Mesendoderm (in vitro differentiated cells): Measurements from ENCODE around the gene TRIM58.

Experiments
- DNase-seq: peaks from one replicate; pipeline ENCODE4 v3.0.0; 2013
- H2AK5ac ChIP-seq: 2 replicates; pipeline ENCODE4 v1.6.1; 2013; ENCODE audit warnings: low read length, inconsistent platforms
- H2BK120ac ChIP-seq: 2 replicates; pipeline ENCODE4 v1.6.1; 2013; ENCODE audit warnings: low read depth, mild to moderate bottlenecking, low read length, moderate library complexity, mixed read lengths
- H2BK15ac ChIP-seq: replicated peaks from 2 replicates; pipeline ENCODE4 v1.6.1; 2013; ENCODE audit warnings: low read depth, mild to moderate bottlenecking, moderate library complexity
- H2BK5ac ChIP-seq: 2 replicates; pipeline ENCODE4 v1.6.1; 2013; ENCODE audit warnings: low read length, inconsistent platforms
- H3K18ac ChIP-seq: 2 replicates; pipeline ENCODE4 v1.6.1; 2013; ENCODE audit warnings: mild to moderate bottlenecking, low read length, mixed read lengths
- H3K23ac ChIP-seq: one replicate; pipeline ENCODE4 v1.6.1; 2013; ENCODE audit warnings: low read length
- H3K27ac ChIP-seq: 2 replicates; pipeline ENCODE4 v1.5.1; 2013; ENCODE audit warnings: low read depth, mild to moderate bottlenecking, inconsistent platforms, low read length, moderate library complexity
- H3K27me3 ChIP-seq: 2 replicates; pipeline ENCODE4 v1.6.1; 2013; ENCODE audit warnings: low read length, control low read depth, mild to moderate bottlenecking, inconsistent platforms; ENCODE audit not compliant: insufficient read depth, poor library complexity
- H3K36me3 ChIP-seq: 2 replicates; pipeline ENCODE4 v1.6.1; 2013; ENCODE audit warnings: low read length, inconsistent platforms; ENCODE audit not compliant: control insufficient read depth, insufficient read depth
- H3K4ac ChIP-seq: one replicate; pipeline ENCODE4 v1.6.1; 2013; ENCODE audit warnings: low read depth, mild to moderate bottlenecking, low read length, moderate library complexity
- H3K4me1 ChIP-seq: 2 replicates; pipeline ENCODE4 v1.6.1; 2013; ENCODE audit warnings: low read depth, low read length, inconsistent platforms; ENCODE audit not compliant: control insufficient read depth
- H3K4me2 ChIP-seq: 2 replicates; pipeline ENCODE4 v1.6.1; 2013; ENCODE audit warnings: low read length
- H3K4me3 ChIP-seq: 2 replicates; pipeline ENCODE4 v1.5.1; 2013; ENCODE audit warnings: mild to moderate bottlenecking, low read length
- H3K56ac ChIP-seq: one replicate; pipeline ENCODE4 v1.6.1; 2013; ENCODE audit warnings: low read length
- H3K79me1 ChIP-seq: 2 replicates; pipeline ENCODE4 v1.6.1; 2013; ENCODE audit warnings: low read length, inconsistent platforms
- H3K79me2 ChIP-seq: 2 replicates; pipeline ENCODE4 v1.6.1; 2013; ENCODE audit warnings: mild to moderate bottlenecking, low read length; ENCODE audit not compliant: control insufficient read depth, insufficient read depth
- H3K9ac ChIP-seq: 2 replicates; pipeline ENCODE4 v1.6.1; 2013; ENCODE audit warnings: low read length, inconsistent platforms
- H4K5ac ChIP-seq: one replicate; pipeline ENCODE4 v1.6.1; 2013; ENCODE audit warnings: low read length
- H4K8ac ChIP-seq: one replicate; pipeline ENCODE4 v1.6.1; 2013; ENCODE audit warnings: low read depth, mild to moderate bottlenecking, control low read depth, low read length, moderate library complexity
- WGBS: extraction: QIAGEN DNeasy Blood & Tissue Kit; methylation state at CpG from one replicate; pipeline ENCODE4 v1.1.7; 2013; ENCODE audit warnings: low lambda C conversion rate, missing lambda C conversion rate; ENCODE audit not compliant: insufficient coverage; ENCODE audit errors: extremely low coverage; 5-methylcytosine and 5-hydroxymethylcytosine counted together

TRIM58 gene

DNA sequence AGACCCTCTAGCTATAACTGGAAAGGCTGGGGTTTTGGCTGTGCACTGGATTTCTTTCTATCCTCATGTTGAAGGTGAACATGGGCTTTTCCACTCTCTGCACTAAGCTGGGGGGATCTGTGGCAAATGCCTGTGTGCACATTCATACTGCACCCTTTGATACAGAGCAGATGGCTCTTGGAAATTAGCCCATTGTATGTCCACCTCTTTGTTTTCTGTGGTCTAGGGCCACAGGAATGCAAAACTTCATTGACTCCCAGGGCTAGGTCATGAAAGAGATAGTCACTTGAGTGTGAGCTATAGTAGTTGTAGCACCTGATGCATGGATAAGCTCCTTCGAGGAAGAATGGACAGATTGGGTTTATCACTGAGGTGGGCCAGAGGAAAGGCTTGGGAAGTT is 27.3 kb upstream of the TRIM58 start:
- Histone ChIP-seq H3K27ac (no peak overlapping the region), H3K23ac (no peak overlapping the region), H4K5ac (no peak overlapping the region), H2BK120ac (no peak overlapping the region), H3K18ac (no peak overlapping the region), H3K4me1 (no peaks in the 10 kb centered on the region), H3K79me2 (no peaks in the 10 kb centered on the region), H2BK15ac (no peak overlapping the region), H3K27me3 (no peaks in the 10 kb centered on the region), H3K9ac (no peak overlapping the region), H2AK5ac (no peak overlapping the region), H3K4me3 (no peak overlapping the region), H3K4ac (no peak overlapping the region), H3K4me2 (no peak overlapping the region), H2BK5ac (no peak overlapping the region), H3K56ac (no peak overlapping the region), H4K8ac (no peak overlapping the region), H3K36me3 (no peaks in the 10 kb centered on the region), H3K79me1 (no peaks in the 10 kb centered on the region)
- no peak for DNase-seq
- no CpG with 5 or more reads among the region's 1 CpG for WGBS

DNA sequence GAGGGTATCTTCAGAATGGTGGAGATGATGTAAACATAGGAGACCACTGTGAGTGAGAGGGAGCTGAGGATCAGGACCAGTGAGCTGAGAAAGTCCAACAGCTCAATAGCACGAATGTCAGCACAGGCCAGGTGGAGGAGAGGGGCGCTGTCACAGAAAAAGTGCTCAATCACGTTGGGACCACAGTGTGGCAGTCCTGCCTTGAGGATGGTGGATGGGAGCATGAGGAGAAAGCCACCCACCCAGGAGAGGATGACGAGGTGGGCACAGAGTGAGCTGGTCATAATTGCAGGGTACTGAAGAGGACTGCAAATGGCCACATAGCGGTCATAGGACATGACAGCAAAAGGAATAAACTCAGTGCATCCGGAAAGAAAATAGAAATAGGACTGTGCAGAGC is 23.4 kb upstream of the TRIM58 start:
- Histone ChIP-seq H3K4me3 (no peak overlapping the region), H3K56ac (no peak overlapping the region), H3K9ac (no peak overlapping the region), H3K23ac (no peak overlapping the region), H3K36me3 (no peaks in the 10 kb centered on the region), H3K4me1 (no peaks in the 10 kb centered on the region), H4K8ac (no peak overlapping the region), H3K18ac (no peak overlapping the region), H3K27ac (no peak overlapping the region), H2AK5ac (no peak overlapping the region), H2BK15ac (no peak overlapping the region), H3K79me2 (no peaks in the 10 kb centered on the region), H3K4me2 (no peak overlapping the region), H3K4ac (no peak overlapping the region), H2BK5ac (no peak overlapping the region), H2BK120ac (no peak overlapping the region), H4K5ac (no peak overlapping the region), H3K79me1 (no peaks in the 10 kb centered on the region), H3K27me3 (no peaks in the 10 kb centered on the region)
- peak; percentile 52 for DNase-seq
- WGBS: no CpG with 5 or more reads among the region's 6 CpGs

DNA sequence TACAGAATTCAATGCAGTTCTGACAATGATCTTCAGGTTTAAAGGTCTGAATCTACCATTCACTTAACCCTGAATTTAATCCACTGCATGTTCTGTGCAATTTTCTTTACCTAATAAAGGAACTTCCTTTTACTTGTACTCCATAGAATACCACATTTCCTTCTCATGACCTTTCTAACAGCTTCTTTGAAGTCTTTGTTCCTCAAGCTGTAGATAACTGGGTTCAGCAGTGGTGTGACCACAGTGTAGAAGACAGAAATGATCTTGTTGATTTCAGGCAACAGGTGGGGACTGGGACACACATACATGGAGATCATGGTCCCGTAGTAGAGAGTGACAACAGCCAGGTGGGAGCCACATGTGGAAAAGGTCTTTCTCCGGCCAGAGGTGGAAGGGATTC is 16.2 kb upstream of the TRIM58 start:
- Histone ChIP-seq H3K23ac (no peak overlapping the region), H3K4ac (no peak overlapping the region), H3K56ac (no peak overlapping the region), H2BK15ac (no peak overlapping the region), H3K4me1 (peaks cover 5% of the 10 kb centered on the region), H2BK120ac (no peak overlapping the region), H3K79me2 (no peaks in the 10 kb centered on the region), H4K5ac (no peak overlapping the region), H3K18ac (no peak overlapping the region), H3K36me3 (no peaks in the 10 kb centered on the region), H3K27me3 (no peaks in the 10 kb centered on the region), H2AK5ac (no peak overlapping the region), H2BK5ac (no peak overlapping the region), H3K4me3 (no peak overlapping the region), H3K4me2 (no peak overlapping the region), H3K9ac (no peak overlapping the region), H4K8ac (no peak overlapping the region), H3K79me1 (no peaks in the 10 kb centered on the region), H3K27ac (no peak overlapping the region)
- DNase-seq: no peak
- WGBS: no CpG with 5 or more reads among the region's 2 CpGs

DNA sequence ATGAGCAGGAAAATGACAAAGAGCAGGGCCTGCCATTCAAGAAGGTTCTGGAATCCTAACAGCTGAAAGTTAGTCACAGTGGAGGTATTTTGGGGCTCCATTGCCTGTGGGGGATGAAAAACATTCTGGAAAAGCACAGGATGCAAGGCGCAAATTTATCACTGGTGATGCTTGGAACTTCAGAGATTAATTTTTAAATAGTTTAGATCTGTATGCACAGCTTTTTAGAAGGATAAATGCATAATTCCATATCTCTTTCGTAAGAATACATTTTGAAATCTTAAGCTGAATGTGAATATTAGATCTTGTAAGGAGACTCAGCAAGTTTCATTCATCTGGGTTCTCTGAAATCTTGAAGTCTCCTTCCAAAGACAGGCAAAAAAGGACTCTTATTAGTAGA is 15.2 kb upstream of the TRIM58 start, which contains the start of gene OR11L1:
Gene OR11L1, minus strand, starts transcription at position 101 of the 400 bp plus-strand sequence. Its CDS starts 0 bp downstream, at position 101.
- Histone ChIP-seq H3K23ac (no peak within 1 kb of the TSS), H4K8ac (no peak within 1 kb of the TSS), H2BK15ac (no peak within 1 kb of the TSS), H3K4me2 (no peak within 1 kb of the TSS), H3K79me1 (no peaks in the 10 kb centered on the region), H2BK5ac (no peak within 1 kb of the TSS), H3K56ac (no peak within 1 kb of the TSS), H3K79me2 (no peaks in the 10 kb centered on the region), H4K5ac (no peak within 1 kb of the TSS), H2BK120ac (no peak within 1 kb of the TSS), H2AK5ac (no peak within 1 kb of the TSS), H3K9ac (no peak within 1 kb of the TSS), H3K4me3 (no peak within 1 kb of the TSS), H3K4ac (no peak within 1 kb of the TSS), H3K36me3 (no peaks in the 10 kb centered on the region), H3K4me1 (peaks cover 5% of the 10 kb centered on the region), H3K18ac (no peak within 1 kb of the TSS), H3K27ac (no peak within 1 kb of the TSS), H3K27me3 (no peaks in the 10 kb centered on the region)
- DNase-seq: no peak
- WGBS: no CpG with 5 or more reads among the region's 2 CpGs

DNA sequence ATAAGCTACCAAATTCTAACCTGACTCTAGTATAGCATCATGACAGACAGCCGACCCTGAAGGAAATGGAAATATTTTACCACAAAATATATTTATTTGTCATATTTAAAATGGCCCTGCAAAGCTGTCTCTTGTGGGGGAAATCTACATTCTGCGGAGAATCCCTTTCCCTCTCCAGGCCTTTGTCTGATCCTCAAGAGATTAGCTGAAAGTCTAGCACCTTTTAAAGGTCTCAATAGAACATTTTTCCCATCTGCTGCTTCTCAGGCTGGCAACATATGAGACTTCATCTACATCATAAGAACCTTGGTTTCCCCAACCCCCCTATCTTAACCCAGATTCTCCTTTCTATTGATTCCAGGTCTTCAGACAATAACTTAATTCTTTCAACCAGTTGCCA is 13.6 kb upstream of the TRIM58 start:
- Histone ChIP-seq H3K79me2 (no peaks in the 10 kb centered on the region), H3K23ac (no peak overlapping the region), H4K5ac (no peak overlapping the region), H2AK5ac (no peak overlapping the region), H3K4me1 (peaks cover 5% of the 10 kb centered on the region), H2BK120ac (no peak overlapping the region), H3K4ac (no peak overlapping the region), H4K8ac (no peak overlapping the region), H3K9ac (no peak overlapping the region), H3K27ac (no peak overlapping the region), H3K36me3 (no peaks in the 10 kb centered on the region), H3K56ac (no peak overlapping the region), H3K18ac (no peak overlapping the region), H3K4me2 (no peak overlapping the region), H3K4me3 (no peak overlapping the region), H3K27me3 (no peaks in the 10 kb centered on the region), H2BK5ac (no peak overlapping the region), H2BK15ac (no peak overlapping the region), H3K79me1 (no peaks in the 10 kb centered on the region)
- peak; percentile 55 for DNase-seq
- no CpG with 5 or more reads among the region's 2 CpGs for WGBS

DNA sequence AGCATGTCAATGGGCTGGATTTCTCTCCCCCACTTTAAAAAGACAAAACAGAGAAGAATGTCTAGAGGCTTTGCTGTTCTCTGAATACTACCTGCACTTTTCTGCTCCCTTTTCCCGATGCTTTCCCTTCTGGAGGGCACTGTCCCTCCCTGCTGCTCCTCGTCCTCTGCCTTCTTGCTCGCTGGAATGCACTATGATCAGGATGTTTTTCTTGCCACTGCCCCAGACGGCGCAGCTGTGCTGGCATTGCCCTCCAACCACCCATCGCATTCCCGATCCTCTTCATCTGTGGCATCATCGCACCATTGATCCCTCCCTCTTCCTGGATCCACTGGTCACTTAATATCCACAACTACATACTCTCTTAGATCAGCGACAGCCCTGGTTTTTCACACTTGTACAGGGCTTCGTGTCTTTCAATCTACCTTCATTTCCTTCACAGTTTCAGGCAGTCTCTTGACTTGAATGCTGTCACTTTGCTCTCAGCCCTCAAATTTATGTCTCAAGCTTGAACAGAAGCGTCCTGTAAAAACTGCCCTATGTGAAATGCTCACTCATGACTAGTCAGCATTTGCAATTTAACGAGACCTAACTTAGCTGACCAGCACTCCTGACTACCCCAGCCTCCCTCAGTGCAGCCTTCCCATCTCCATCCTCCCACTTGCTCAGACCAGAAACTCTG is 11.8 kb upstream of the TRIM58 start:
- Histone ChIP-seq H4K5ac (no peak overlapping the region), H2AK5ac (no peak overlapping the region), H3K4me1 (peaks cover 5% of the 10 kb centered on the region), H3K4me2 (no peak overlapping the region), H3K9ac (no peak overlapping the region), H3K4me3 (no peak overlapping the region), H3K23ac (peak overlapping the region; percentile 76), H3K27ac (no peak overlapping the region), H3K36me3 (no peaks in the 10 kb centered on the region), H3K79me1 (no peaks in the 10 kb centered on the region), H2BK5ac (no peak overlapping the region), H3K4ac (no peak overlapping the region), H2BK120ac (no peak overlapping the region), H3K18ac (no peak overlapping the region), H2BK15ac (no peak overlapping the region), H4K8ac (no peak overlapping the region), H3K56ac (no peak overlapping the region), H3K79me2 (no peaks in the 10 kb centered on the region), H3K27me3 (no peaks in the 10 kb centered on the region)
- no CpG with 5 or more reads among the region's 12 CpGs for WGBS
- no peak for DNase-seq
